Left forelimb (tissue), 1 donor: Measurements from ENCODE around the gene ENOX1.
"Not testable (repeated sequence)": the region's sequence is repeated elsewhere in the genome, so short reads cannot be mapped to it uniquely, and the experiment has no call there.

ENCODE experiments used
- DNase-seq: peaks from one replicate; pipeline ENCODE4 v3.0.0-alpha.2; 2018; ENCODE audit warnings: low spot score

The ENOX1 gene

DNA sequence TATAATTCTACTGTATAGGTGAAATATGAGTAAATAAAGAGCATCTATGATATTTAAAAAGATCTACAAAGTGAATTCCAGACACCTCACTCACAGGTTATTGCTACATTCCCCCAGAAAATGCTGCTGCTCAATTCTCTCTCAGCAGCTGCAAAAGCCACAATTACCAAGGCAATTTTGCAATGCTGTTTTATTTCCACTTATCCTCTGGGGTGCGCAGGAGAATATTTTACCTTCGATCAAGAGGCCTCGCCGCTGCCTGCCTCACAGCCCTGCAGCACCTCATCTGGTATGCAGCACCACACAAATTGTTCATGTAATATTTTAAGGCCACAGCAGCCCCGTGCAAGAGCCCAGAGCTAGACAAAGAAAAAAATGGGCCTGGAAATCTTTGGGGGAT lies 430.2 kb downstream of the ENOX1 start:
- no peak for DNase-seq

DNA sequence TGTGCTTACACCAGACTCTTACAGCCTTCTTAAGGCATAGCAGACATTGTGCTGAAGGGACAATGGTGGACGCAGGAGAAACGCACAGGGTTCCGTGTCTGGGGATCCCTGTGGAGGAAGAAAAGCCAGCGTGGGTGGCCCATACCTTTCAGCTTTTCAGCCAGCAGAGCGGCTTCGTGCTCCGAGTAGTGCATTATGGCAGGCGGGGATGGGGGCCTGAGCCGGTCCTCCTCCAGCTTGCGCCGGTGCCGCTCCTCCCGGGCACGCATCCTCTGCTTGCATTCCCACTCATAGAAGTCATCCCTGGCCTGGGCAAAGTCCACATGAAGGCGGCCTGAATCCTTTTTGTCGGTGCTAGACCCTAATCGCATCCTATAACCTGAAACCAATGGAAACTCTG lies 431.0 kb downstream of the ENOX1 start:
- no peak for DNase-seq

DNA sequence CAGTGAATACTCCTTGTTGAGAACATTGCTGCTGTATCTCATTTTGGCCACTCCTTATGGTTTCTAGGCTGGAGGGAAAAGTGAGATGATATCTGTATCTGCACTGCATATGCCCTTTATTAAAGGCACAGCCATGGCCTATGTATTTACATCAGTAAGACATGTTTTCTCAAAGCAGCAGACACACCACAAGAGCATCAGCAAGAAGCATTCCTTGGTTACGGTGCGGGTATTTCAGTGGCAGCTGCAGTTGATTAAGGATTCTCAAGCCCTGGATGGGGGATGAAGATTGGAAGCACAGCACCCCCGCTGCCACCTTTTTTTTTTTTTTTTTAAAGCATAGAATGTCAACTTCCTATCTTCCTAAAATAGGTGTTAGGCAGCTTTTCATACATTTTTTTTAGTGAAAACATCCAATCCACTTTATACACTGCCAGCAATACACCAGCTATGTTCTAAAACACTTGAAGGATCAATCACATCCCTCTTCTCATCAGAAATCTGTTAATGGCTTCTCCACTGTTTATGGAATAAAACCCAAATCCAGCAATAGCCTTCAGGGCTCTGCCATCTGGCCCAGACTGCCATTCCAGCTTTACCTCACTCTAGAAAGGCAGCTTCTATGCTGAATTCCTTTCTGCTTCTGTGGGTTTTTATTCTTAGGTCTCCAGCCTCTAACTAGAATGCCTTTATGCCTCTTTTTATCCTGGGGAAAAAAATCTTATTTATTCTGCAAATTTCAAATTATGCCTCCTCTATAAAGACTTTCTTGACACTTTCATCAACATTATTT lies 432.4 kb downstream of the ENOX1 start:
- DNase-seq: no peak

DNA sequence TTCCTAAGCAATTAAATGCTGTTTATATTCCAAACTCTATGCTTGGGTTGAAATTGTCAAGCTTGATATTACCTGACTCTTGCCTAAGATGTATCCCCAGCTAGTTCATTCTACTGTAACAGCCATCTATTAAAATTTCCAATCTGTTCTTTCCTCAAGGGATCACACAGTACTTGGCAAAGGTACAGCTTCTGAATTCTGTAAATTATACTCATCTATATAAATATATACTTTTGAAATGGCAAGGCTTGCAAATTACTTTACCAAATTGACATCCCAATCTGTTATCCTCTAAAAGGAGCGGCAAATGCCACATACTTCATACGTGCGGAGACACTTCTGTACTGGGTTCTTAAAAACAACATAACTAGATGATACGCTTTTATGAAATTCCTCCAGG lies 433.1 kb downstream of the ENOX1 start:
- DNase-seq: no peak

DNA sequence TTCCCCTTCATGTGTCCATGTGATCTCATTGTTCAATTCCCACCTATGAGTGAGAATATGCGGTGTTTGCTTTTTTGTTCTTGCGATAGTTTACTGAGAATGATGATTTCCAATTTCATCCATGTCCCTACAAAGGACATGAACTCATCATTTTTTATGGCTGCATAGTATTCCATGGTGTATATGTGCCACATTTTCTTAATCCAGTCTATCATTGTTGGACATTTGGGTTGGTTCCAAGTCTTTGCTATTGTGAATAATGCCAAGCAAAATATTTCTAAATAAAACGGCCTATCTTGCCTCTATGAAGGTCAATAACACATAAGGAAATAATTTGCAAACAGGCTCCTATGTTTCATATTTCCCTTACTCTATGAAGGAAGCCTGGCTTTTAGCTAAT lies 435.2 kb downstream of the ENOX1 start:
- not testable (repeated sequence) for DNase-seq

DNA sequence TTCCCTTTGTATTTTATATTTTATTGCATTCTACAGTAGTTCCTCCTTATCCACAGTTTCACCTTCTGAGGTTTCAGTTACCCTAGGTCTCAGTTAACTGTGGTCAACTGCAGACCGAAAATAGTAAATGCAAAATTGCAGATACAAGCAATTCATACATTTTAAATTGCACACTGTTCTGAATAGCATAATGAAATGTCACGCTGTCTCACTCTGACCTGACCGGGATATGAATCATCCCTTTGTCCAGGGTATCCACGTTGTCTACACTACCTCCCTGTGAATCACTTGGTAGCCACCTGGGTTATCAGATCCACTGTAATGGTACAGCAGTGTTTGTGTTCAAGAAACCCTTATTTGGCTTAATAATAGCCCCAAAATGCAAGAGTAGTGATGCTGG lies 438.4 kb downstream of the ENOX1 start:
- DNase-seq: no peak

DNA sequence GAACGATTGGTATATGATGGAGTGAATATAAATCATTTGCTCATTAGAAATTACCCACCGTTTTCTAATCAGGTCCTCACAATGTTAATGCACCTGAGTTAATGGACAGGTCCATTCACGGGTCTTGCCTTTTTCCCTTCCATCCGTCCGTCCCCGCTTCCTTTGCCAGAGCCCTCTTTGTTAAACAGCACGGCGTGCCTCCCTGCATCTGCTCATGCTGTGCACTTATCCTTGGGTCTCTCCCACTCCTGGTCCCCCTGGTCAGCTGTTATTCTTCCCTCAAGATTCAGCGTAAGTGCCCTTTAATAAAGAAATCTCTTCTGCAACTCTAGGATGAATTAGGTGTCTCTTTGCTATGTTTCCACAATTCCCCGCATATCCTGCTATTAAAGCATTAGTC lies 438.9 kb downstream of the ENOX1 start:
- DNase-seq: no peak

DNA sequence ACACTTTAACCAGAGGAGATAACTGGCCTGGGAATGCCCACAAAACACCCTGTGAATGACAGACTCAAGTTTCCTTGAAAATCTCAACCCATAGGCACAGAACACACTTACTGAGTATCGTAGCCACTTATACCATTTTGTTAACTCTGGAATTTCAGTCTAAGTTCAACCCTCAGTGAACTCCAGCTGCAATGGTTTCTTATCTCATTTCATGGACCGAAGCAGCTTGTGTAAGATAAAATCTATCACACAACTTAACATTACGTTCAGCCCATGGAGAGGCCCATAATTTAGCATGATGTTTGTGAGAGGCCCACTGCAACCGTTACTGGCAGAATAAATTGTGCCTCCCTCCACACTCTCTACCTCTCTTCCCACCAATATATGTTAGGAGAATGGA lies 440.3 kb downstream of the ENOX1 start:
- no peak for DNase-seq

DNA sequence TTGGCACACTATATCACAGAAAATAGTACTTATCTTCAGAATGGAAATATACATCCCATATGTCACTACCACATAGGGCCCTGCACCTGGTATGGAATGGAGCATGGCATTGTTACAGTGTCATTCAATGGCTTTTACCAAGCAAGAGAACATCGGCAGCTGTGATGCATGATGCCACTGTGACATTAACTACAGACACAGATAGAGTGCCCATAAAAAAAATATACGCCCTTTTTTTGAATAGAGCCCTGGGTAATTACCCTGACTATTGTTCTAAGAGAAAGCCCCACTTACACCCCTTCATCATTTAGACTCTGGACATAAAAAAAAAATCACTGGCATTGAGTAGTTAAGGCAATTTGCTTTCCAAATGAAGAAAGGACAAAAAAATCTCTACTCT lies 443.1 kb downstream of the ENOX1 start:
- DNase-seq: no peak

DNA sequence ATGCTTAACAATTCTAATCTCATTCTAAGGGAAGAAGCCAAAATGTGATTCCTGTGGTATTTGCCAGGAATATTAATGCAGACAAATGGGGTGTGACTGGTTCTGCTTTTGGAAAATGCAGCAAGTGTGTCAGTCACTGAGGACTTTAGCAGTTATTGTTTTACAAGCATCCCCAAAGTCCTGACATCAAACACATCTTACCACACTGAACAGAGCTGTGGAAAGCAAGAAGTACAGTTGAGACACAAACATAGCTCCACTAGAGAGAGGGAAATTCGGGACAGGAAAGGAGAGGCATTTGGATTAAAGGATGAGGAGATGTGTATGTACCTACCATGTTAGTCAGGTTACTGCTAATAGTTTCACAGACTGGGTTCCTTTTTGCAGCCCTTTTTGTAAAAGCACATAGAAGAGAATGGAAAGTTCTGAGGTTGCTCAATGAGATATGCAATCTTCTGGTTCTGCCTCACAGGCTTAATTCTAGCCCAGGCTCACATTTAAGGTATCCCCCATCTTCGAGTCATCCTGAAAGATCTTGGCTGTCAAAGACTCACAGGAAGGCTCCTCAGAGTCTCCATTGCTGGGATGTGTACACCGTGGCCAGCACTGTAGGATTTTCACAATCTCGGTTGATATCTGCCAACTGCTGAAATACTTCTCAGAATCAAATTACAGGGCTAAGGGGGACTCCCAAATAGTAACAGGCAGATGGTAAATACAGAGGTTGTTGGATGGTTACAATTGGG lies 446.8 kb downstream of the ENOX1 start:
- no peak for DNase-seq

DNA sequence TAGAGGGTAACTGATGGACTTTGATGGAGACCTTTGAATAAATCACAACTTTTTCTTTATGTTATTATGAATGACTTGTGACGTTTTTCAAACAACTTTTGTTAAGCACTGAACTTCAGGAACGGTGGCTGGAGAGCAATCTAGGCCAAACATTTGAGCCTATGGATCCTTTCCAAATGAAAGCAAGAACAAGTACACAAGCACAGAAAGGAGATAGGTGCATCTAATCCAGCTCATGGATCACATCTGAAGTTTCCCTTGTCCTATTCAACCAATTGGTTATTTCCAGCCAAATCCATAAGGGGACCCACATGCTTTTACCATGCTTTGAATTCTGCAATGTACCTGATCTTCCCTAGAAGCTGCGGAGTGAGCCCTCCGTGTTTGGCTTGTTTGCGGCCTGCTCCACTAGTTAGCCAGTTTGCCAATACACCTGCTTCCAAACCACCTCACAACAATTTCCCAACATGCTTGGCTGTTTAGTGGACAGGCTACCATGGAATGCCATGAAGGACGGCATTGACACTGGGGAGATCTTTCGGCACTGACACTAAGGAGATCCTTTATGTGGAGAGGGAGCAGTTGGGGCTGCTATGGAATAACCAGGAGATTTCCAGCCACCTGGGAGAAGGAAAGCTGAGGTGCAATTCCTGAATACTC lies 447.5 kb downstream of the ENOX1 start:
- DNase-seq: no peak

DNA sequence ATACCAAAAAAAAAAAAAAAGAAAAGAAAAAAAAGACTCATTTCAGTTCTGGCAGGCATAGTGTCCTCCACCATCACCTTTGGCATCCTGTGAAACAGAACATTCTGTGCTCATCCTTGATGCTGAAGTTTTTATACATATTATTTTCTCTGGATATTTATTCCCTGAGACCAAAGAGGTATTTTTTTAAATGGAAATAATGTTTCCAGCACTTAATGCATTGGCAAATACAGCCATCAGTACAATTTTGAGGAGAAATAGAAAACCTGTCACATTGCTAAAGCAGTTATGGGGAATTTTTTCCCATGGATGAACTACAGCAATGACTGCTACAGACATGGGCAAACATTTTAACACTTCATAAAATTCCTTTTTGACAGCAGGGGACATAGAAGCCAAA lies 451.0 kb downstream of the ENOX1 start:
- DNase-seq: no peak

DNA sequence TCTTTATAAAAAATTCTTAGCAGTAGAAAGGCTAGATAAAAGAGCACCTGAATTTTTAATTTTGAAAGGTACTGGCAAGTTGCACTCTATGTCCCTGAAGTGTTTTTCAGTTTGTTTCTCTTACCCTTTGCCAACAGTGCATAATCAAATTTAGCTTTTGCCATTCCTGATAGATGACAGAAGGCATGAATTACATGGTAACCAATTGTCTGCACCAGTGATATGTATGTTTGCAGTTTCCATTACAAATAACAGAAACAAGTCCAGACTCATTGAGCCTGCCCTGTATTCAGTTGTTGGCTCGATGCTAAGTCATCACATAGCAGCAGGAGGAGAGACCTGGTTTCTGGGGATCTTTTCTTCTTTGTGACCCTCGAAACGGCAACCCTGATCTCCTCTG lies 453.6 kb downstream of the ENOX1 start:
- DNase-seq: no peak

DNA sequence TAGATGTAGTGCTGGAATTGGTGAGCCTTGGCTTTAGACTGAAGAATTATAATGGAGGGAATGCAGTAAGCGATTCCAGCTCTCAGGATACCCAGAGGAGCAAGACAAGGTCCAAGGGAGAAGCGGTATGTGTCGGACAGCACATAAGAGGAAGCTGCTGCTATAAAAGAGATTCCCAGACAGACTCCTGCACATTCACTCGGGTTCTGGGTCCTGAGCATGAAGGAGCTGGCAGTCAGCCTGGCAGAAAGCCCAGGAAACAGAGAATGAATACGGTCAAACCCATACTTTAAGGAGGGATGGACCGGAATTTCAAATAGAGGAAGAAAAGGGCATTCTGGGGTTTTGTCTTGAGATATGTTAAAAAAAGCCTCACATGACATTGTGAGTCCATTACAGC lies 455.1 kb downstream of the ENOX1 start:
- no peak for DNase-seq

DNA sequence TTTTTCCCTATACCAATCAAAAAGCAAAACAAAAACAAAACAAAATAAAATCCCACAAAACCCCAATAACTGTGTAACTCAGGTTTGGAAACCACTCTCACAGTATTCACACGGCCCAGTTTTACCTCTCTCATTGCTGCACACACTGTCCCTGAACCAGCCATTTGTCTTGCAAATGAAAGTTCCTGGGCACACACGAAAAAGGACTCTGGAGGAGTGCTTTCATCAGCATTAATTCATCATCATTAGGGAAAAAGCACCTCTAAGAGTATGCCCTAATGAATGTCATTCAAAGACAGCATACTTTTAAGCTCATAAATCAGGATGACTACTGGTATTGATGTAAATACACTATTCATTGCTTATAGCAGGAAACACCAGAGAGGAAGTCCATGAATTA lies 457.1 kb downstream of the ENOX1 start:
- DNase-seq: no peak

DNA sequence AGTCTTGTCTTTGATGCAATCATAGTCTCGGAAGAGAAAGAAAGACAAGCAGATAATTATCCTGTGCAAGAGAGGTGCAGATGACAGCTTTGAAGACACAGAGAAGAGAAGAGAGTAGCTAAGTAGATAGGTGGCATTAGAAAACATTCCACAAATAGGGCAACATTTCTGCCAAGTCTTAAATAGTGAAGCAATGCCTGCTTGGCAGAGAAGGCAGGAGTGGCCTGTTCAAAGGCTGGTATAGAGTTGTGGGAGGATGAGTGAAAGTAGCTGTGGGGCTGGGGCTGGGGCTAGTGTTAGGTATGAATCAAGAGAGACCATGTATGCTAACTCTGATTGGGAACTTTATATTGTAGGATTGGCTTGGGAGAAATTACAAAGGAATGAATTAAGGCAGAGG lies 457.9 kb downstream of the ENOX1 start:
- DNase-seq: no peak

DNA sequence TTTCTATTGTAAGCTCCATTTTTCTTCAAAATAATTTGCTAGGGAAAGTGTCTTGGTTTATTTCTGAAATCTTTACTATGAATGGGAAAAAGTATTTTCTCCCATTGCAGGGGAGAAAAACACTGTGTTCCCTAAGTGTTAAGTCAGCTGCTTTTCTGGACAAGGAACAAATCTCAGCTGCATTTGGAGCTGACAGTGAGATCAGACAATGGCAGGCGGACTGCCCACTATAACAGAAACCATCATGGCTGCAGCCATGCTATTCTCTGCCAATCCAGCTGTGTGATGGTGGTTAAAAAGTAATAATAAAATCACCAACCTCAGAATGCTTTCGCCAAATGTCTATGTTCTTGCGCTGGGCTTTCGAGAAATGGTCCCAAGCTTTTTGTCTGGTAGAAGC lies 460.7 kb downstream of the ENOX1 start:
- DNase-seq: no peak

DNA sequence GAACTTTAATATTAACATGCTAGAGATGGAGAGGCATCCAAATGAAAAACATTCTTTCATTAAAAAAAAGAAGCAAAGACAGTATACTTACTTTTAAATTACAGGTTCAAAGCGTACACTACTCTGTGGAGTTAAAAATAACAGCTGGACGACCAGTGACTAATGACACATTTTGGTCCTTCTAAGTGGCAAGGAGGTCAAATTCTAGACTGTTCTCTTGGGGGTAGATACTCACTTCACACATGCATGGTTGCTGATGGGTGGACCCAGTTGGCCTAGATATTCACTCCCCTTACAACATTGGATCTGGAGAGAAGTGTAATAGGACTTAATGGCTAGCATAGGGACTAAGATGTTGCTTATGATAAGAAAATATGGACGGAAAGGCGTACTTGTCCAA lies 461.1 kb downstream of the ENOX1 start:
- DNase-seq: no peak

DNA sequence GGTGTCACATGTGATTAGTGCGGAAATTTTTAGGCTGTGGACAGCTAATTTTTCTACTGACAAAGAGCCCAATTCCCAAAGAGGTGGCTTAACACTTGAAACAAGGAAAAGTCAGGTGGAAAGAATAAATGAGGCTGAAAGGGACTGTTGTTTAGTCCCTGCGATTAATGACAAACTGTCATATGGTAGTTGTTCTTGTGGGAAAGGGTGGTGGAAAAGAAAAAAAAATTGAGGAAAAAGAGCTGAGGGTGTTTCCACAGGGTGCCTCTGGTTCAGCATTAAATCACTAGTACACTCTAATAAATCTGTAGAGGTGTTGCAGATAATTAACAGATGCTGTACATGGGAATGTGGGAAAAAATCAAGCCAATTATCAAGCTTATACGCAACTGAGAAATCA lies 462.6 kb downstream of the ENOX1 start:
- DNase-seq: no peak

DNA sequence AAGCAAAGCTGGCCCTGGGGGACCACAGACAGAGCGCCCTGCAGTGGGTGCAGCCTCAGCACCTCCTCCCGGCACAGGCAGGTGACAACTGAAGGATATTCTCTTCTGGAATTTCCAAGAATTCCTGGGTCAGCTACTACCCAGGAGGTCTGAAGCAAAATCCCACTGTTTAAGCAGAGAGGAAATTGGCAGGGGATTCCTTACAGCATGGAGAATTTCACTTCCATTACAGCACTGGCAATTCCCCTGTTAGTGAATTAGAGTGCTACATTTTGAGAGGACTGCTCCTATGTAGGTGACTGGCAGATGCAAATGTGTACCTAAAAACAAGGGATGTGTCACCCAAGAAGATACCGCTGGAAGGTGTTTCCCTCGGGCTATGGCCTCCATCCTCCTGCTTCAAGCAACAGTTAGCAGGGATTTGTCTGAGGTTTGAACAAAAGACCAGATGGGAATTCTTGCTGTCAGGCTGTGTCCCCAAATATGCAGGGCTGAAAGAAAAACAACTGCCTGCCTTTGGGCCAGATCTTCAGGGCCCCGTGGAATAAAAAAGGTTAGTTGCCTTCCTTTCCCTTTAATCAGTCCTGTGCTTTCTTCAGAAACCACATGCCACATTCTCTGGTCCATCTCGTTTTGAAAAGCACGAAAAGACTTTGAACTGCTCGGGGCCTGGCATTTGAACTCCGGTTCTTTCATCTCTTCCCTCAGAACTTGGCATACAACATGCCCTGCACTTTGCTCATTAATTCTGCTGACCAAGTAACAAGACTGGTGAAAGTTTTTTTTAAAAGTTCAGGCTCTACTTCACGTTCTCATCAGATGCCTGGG lies 466.9 kb downstream of the ENOX1 start:
- no peak for DNase-seq

DNA sequence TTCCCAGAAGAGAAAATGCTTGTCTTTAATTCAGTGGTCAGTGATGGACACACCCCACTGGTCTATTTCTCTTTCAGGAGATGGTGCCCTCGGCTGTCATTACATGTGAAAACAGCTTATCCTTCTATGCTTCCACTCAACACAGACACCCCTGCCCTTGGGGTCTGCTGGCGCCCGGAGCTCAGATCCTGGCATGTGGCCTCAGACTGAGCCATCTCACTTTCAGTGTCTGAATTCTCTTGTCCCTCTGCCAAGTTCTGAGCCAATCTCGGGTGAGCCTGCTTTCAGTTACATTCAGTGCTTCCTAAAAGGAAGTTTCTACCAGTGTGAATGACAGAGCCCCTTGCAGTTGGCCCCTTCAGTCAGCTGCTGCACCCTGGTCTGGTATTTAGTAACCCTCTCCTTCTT lies 469.8 kb downstream of the ENOX1 start:
- peak; percentile 77 for DNase-seq

DNA sequence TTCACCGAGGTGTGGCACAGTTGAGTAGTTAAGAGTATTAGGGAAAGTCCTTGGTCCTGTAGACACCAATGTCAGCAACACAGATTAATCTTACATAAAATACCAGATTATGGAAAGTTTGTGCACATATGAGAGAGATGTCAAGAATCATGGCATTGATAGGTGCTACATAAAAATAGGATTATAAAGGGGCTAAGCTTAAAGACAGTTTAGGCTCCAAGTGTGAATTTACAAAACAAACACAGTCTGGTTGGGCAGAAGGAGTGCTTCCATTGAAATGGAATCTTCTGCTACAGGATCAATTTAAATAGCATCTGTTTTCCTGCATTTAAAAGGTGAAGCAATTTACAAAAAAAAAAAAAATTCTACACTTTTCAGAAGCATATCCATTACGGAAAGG lies 470.5 kb downstream of the ENOX1 start:
- no peak for DNase-seq
